ENCODE data around the gene GNAS. TPM values are rescaled to one million over a fixed set of nuclear protein-coding genes. Genes with fewer than 3 reads are reported as not detected.

Gene GNAS
- polyA plus RNA-seq, 4 donors, result 1,850 to 2,253 (median 2,031) TPM

DNA sequence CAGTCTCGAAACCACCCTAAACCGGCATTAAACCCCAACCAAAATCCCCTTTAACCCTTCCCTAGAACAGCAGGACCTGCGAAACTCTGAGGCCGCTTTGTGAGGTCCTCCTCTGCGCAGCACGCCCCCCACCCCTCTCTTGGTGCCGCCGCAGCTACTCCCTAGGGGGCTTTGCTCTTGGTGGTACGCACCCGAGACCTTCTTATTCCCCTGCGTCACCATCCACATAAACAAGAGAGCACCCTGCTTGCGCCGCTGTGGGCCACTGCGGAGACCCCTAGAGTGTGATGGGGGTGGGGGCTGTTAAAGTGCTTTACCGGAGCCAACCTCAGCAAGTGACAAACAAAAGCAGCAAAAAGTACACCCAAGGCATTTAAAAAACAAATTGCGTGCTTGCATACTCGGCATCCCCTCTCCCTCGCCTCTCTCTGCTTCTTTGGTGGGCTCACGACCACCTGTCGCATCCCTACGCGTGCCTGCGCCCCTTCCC lies 502 bp upstream of the GNAS start:
- DNase-seq (ENCODE audit: low read depth in 4 of 4, low spot score in 2 of 4), result no peak

- no peak for DNase-seq (ENCODE audit: low read depth in 4 of 4, low spot score in 2 of 4)
Measured at GRCh38 chr20:58853466-58853865, 950 bp downstream of the GNAS start.

DNA sequence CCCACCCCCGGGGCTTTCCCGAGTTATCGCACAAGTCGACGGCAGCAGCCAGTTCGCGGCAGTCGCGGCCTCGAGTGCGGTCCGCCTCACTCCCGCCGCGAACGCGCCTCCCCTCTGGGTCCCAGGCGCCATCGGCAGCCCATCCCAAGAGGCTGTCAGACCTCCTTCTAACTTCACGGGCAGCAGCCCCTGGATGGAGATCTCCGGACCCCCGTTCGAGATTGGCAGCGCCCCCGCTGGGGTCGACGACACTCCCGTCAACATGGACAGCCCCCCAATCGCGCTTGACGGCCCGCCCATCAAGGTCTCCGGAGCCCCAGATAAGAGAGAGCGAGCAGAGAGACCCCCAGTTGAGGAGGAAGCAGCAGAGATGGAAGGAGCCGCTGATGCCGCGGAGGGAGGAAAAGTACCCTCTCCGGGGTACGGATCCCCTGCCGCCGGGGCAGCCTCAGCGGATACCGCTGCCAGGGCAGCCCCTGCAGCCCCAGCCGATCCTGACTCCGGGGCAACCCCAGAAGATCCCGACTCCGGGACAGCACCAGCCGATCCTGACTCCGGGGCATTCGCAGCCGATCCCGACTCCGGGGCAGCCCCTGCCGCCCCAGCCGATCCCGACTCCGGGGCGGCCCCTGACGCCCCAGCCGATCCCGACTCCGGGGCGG lies 1.6 kb downstream of the GNAS start:
- no peak for DNase-seq (ENCODE audit: low read depth in 4 of 4, low spot score in 2 of 4)

DNA sequence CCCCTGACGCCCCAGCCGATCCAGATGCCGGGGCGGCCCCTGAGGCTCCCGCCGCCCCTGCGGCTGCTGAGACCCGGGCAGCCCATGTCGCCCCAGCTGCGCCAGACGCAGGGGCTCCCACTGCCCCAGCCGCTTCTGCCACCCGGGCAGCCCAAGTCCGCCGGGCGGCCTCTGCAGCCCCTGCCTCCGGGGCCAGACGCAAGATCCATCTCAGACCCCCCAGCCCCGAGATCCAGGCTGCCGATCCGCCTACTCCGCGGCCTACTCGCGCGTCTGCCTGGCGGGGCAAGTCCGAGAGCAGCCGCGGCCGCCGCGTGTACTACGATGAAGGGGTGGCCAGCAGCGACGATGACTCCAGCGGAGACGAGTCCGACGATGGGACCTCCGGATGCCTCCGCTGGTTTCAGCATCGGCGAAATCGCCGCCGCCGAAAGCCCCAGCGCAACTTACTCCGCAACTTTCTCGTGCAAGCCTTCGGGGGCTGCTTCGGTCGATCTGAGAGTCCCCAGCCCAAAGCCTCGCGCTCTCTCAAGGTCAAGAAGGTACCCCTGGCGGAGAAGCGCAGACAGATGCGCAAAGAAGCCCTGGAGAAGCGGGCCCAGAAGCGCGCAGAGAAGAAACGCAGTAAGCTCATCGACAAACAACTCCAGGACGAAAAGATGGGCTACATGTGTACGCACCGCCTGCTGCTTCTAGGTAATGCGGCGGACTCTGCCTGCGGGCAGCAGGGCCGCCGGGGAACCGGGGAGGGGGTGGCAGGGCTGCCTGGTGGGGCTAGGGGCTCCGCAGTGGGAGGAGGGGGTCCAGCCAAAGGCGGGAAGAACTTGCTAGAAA lies 2.3 kb downstream of the GNAS start:
- DNase-seq (ENCODE audit: low read depth in 4 of 4, low spot score in 2 of 4), result no peak

DNA sequence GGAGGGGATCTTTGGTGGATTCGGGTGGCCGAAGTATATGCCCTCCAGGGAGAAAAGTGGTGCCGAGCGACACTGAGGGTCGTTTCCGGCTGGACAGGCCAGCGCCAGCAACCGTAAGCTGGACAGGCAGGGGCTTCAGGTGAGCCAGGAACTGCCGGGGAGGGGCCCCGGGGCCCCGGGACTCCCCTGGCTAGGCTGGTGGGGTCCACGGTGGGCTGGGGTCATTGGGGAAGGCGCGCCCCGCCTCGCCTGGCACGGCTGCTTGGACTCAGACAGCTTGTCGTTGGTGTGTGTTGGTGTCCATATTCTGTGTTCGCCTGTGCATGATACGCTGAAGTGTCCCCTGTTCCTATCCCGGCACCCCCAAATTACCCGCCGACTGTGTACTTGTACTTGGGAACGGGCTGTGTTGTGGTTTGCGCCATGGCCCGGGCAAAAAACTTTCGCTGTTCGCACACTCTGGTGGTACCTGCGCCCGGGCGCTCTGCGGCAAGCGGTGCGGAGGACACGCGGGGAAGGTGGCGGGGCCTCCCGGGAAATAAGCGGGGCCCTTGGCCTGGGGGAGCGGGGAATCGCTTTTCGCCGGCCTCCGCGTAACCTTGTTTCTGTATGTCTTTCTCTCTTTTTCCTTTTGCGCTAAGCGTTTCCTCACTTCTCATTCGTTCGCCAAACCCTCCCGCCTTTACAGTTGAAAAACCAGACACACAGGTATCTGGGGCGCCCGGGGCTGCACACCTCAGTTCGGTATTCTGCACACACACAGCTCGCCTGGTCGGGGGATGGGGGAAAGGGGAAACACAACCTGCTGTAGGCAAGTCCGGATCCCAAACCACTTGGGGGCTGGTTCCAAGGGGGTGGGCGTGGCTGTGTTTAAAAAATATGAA lies 3.2 kb downstream of the GNAS start:
- DNase-seq (ENCODE audit: low read depth in 4 of 4, low spot score in 2 of 4), result no peak

DNA sequence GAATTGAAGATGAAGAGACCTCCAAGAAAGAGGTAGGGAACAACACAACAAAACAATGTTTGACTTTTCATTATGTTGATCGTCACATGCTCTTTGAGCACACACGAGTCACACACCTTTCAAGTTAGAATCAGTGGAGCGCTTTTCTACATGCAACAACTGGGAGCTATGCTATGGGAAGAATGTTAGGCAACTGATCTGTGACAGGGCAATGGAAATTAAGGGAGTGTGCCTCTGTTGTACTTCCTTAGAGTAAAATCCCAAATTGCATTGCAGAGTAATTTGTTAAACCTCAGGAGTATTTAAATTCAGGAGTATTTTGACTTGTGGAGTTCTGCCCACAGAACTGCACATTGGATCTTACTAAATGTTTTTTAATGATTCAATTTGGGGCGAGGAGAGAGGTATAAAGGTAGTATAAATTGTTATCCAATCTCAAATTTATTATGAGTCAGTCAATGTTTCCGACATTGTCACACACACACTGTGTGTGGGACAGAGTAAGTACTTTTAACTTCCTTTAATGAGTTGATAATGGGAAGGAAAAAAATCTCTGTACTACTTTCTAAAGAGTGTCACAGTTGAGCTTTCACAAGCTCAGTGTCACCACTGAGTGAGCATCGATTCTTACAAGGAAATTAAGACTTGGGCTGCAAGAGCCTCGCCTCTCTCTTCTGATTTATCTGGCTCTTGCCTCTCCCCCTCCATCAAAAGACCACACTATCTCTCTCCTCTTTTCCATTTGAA lies 10.7 kb downstream of the GNAS start:
- DNase-seq (ENCODE audit: low read depth in 4 of 4, low spot score in 2 of 4), result no peak

GRCh38 chr20:58864346-58864745 lies 11.8 kb downstream of the GNAS start:
- no peak for DNase-seq (ENCODE audit: low read depth in 4 of 4, low spot score in 2 of 4)

- DNase-seq (ENCODE audit: low read depth in 4 of 4, low spot score in 2 of 4), result no peak
Measured at GRCh38 chr20:58865843-58866242, 13.3 kb downstream of the GNAS start.

DNA sequence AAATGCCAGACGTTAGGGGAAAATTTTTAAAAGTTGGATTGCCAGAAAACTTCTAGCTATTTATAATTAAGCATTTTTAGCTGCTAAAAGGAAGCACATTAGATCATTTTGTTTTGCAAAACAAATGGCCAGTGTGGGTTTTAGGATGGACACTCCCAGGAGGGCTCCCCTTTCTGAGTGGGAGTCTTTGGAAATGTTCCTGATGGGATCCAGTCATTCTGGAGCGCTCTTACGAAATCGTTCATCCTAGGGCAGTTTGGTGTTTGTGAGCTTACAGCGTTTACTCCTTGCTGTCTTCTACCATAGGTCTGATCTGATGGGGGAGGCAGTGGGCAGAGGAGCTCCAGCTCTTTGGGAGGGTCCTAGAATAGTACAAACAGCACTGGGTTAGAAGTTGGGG lies 14.7 kb downstream of the GNAS start:
- DNase-seq (ENCODE audit: low read depth in 4 of 4, low spot score in 2 of 4), result no peak

DNA sequence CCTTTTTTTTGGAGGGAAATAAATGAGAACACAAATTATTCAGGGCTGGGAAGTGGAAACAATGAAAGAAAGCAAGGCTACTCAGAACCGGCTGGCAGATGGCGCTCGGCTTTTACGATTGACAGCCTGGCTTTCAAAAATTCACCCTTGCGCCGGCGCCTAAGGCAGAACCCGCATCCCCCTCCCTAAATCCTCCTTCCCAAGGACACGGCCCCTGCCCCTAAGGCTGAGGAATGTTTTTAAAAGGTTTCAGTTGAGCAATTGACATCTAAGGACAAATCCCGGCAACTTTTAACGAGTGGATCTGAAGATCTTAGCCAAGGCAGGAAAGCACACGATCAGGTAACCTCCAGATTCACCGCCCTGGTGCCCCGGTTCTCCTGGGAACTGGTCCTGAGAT lies 16.3 kb downstream of the GNAS start:
- peak in 1 of 4 donors; percentile 63 for DNase-seq (ENCODE audit: low read depth in 4 of 4, low spot score in 2 of 4)

DNA sequence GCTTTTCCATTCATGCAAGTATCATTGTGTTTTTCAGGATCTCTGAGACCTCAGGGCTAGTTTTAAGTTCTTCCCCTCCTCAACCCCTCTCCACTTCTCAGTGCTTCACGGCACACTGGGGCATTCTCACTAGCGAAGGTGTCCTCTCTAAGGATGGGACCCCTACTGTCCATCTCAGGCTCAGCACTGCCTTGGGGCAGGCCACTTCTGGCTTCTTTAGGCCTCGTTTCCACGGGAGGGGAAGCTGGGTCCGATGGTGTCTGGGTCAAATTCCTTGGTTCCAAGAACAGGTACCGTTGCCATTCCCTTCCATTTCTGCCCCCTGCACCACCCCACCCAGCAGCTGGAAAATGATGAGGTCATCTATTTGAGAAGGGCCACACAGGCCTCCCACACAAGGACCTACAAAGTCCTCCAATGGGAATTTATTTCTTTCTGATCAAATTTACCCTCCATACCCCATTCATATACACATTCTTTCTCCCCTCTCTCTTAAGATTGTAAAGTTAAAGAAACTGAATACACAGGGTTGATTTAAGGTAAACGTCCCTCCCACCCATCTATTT lies 17.2 kb downstream of the GNAS start:
- DNase-seq (ENCODE audit: low read depth in 4 of 4, low spot score in 2 of 4), result no peak

DNA sequence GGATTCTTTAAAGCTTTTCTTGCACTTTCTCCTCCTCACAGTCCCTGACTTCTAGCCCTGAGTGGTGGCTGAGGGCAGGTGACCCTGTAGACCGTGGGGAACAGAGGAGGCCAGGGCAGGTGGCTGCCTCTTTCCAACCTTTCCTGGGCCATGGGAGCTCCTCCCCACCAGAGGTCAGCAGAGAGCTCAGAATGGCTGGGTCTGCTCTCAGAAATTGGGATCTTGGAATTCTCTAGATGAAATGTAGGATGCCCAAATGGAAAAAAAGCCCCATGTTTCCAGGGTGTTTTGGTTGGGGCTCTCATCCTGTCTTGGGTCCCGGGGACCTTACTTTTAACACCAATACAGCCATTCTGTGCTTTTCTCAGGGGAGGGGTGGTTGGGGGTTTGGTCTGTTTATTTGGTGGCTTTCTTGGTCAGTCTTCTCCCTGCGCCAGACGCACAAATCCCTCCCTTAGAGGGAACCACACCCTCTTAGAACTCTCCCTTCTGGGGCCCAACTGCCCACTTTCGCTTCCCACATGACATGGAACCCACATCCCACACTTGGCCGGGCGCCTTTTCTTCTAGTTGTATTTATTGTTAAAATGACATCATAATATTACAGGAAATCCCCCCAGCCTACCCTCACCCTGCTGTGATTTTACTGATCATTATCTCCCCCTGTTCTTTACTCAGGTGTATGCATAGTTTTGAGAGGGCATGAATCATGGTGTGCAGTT lies 17.9 kb downstream of the GNAS start:
- DNase-seq (ENCODE audit: low read depth in 4 of 4, low spot score in 2 of 4), result peak in 1 of 4 donors; percentile 76

DNA sequence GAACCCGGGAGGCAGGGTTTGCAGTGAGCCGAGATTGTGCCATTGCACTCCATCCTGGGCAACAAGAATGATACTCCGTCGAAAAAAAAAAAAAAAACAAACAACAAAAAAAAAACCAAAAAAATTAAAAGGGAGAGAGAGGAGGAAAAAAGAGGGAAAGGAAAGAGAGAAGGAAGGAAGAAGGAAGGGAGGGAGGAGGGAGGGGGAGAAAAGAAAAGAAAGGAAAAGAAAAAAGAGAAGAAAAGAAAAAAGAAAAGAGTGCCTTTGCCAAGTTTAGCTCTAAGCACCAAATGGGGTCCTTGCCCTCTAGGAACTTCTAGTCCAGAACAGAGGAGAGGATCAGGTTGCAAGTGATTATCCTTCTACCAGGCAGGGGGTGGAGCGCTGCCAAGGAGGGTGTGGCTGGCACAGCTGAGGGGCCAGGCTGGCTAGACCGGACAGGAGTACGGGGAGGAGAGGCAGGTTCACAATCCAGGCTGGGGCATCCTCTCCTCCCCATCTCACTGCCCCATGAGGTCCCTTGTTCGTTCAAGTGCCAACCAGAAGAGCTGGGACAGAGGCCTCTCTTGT lies 19.1 kb downstream of the GNAS start:
- no peak for DNase-seq (ENCODE audit: low read depth in 4 of 4, low spot score in 2 of 4)

DNA sequence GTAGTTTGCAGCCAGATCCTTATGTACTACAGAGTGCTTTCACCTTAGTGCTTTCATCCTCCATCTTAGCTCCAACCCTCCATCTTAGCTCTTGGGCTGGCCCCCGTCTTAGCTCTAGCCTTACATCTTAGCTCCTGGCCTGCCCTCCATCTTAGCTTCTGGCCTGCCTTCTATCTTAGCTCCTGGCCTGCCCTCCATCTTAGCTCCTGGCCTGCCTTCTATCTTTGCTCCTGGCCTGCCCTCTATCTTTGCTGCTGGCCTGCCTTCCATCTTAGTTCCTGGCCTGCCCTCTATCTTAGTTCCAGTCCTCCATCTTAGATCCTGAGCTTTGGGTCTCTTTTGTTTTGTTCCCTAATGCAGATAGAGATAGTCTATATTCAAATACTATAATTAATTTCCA lies 22.0 kb downstream of the GNAS start:
- DNase-seq (ENCODE audit: low read depth in 4 of 4, low spot score in 2 of 4), result no peak

DNA sequence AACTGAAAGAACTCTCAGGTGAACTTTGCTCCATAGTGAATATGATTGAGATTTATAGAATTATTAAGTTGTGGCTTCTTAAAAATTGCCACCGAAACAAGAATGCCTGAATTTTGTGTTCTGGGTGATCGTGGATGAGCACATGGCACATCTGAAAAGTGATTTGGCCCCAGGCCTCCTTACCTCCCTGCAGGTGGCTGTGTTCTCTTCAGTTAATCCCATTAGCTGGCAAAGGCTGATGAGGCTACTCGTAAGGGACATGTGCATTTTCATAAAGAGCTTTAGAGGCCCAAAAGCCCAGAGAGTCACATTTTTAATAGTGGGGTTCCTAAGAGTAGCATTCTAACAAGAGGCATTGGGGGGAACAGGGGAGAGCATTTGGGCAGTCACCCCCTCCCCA lies 22.6 kb downstream of the GNAS start:
- no peak for DNase-seq (ENCODE audit: low read depth in 4 of 4, low spot score in 2 of 4)

DNA sequence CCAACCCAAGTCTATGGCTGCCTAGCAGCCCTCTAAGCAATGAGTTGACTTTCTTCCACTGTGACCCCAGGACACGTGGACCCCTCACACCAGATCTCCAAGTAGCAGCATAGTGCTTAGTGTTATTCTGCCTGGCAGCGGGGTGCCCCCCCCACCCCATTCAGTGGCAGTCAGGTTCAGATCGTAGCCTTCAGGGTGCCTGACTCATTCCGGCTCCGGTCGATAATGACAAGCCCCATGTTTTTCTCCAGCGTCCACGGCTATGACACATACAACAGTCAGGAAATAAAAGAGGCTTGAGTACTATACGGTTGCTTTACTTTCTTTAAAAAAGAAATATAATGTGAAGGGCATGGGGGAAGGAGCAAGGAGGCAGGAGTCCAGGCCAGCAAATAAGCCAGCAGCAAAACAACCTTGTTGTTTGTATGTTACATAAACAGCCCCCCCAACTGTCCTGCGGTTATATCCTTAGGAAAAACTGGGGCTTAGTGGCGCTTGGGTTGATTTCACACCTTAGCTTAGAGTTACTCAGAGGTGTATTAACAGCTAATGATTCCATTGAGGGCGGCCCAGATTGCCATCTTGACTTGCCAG lies 23.1 kb downstream of the GNAS start:
- DNase-seq (ENCODE audit: low read depth in 4 of 4, low spot score in 2 of 4), result no peak

GRCh38 chr20:58876437-58876836 lies 23.9 kb downstream of the GNAS start:
- DNase-seq (ENCODE audit: low read depth in 4 of 4, low spot score in 2 of 4), result no peak

Data from left renal cortex interstitium (tissue), 4 donors.